HG03196 (cell line): ENCODE measurements around the gene ITSN2.
"Not testable (repeated sequence)": the region's sequence is repeated elsewhere in the genome, so short reads cannot be mapped to it uniquely, and the experiment has no call there.

Source experiments
- ATAC-seq: cut with Tn5 transposase; IDR thresholded peaks from one replicate; pipeline ENCODE4 v1.9.1; 2021; ENCODE audit not compliant: unreplicated experiment

ITSN2 gene

GRCh38 chr2:24363301-24363700 lies 3.0 kb upstream of the ITSN2 start:
- no peak for ATAC-seq

- ATAC-seq = no peak
Observed at GRCh38 chr2:24362253-24362652, 1.9 kb upstream of the ITSN2 start.

GRCh38 chr2:24360963-24361330 lies 611 bp upstream of the ITSN2 start:
- ATAC-seq = no peak

- no peak for ATAC-seq
Observed at GRCh38 chr2:24359129-24360049, 947 bp downstream of the ITSN2 start.

GRCh38 chr2:24357767-24358166 lies 2.6 kb downstream of the ITSN2 start:
- ATAC-seq = not testable (repeated sequence)

- not testable (repeated sequence) for ATAC-seq
Observed at GRCh38 chr2:24357115-24357514, 3.2 kb downstream of the ITSN2 start.

- no peak for ATAC-seq
Observed at GRCh38 chr2:24354957-24355356, 5.4 kb downstream of the ITSN2 start.

GRCh38 chr2:24354395-24354794 lies 5.9 kb downstream of the ITSN2 start:
- ATAC-seq = no peak

GRCh38 chr2:24353973-24354372 lies 6.4 kb downstream of the ITSN2 start:
- no peak for ATAC-seq

- no peak for ATAC-seq
Observed at GRCh38 chr2:24353364-24353763, 7.0 kb downstream of the ITSN2 start.

- no peak for ATAC-seq
Observed at GRCh38 chr2:24352664-24353063, 7.7 kb downstream of the ITSN2 start.

- ATAC-seq = no peak
Observed at GRCh38 chr2:24351981-24352380, 8.4 kb downstream of the ITSN2 start.

- ATAC-seq = no peak
Observed at GRCh38 chr2:24351627-24351938, 8.8 kb downstream of the ITSN2 start.

GRCh38 chr2:24350826-24351626 lies 9.3 kb downstream of the ITSN2 start:
- ATAC-seq = no peak

GRCh38 chr2:24349097-24349496 lies 11.2 kb downstream of the ITSN2 start:
- no peak for ATAC-seq

- ATAC-seq = no peak
Observed at GRCh38 chr2:24345937-24346336, 14.4 kb downstream of the ITSN2 start.

GRCh38 chr2:24343225-24343882 lies 17.0 kb downstream of the ITSN2 start:
- peak; percentile 62 for ATAC-seq

- ATAC-seq = peak; percentile 43
Observed at GRCh38 chr2:24342110-24342910, 18.0 kb downstream of the ITSN2 start.

GRCh38 chr2:24339856-24340262 lies 20.5 kb downstream of the ITSN2 start:
- ATAC-seq = no peak

GRCh38 chr2:24339098-24339497 lies 21.2 kb downstream of the ITSN2 start:
- not testable (repeated sequence) for ATAC-seq

- ATAC-seq = no peak
Observed at GRCh38 chr2:24337890-24338289, 22.4 kb downstream of the ITSN2 start.
